GM18508 (cell line): Measurements from ENCODE around the gene FAM229B.
A peak's percentile ranks its signal among the peaks of the same experiment; 100 is the strongest.
"Not testable (repeated sequence)": the region's sequence is repeated elsewhere in the genome, so short reads cannot be mapped to it uniquely, and the experiment has no call there.

Experiments used
- ATAC-seq: cut with Tn5 transposase; IDR thresholded peaks from one replicate; pipeline ENCODE4 v1.9.1; 2021; ENCODE audit warnings: moderate number of reproducible peaks; ENCODE audit not compliant: insufficient read depth, unreplicated experiment

Gene FAM229B

DNA sequence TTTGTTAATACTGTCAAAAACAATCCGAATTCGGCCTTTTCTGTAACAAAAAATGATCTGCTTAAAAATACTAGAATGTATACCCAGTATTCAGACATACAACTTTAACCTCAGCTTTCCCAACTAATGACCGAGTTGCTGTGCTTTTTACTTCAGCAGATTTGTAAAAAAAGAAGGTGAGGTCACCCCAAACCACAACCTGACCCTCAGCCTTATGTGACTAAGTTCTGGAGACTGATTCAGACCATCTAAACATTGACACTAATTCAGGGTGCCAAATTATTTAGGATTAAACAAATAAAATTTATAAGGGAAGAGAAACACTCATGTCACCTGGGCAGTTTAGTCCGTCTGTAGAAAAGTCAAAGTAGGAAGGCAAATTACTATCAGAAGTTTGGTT lies 25.8 kb upstream of the FAM229B start:
- no peak for ATAC-seq

DNA sequence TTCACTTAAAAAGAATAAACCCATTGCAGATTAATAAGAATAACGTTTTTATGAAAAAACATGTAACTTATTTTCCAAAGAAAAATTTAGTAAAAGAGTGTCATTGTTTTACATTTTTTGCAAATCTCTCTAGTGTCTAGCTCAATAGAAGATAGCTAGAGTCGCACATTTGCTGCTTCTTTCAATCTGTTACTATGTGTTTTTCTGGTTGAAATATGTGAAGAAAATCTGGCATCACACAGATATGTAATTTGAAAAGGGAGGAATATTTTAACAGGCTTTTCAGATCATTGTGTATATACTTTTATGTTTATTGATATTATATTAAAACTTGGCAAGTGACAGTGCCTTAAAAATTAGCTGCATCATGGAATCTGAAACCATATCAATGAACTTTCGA lies 24.4 kb upstream of the FAM229B start:
- no peak for ATAC-seq

DNA sequence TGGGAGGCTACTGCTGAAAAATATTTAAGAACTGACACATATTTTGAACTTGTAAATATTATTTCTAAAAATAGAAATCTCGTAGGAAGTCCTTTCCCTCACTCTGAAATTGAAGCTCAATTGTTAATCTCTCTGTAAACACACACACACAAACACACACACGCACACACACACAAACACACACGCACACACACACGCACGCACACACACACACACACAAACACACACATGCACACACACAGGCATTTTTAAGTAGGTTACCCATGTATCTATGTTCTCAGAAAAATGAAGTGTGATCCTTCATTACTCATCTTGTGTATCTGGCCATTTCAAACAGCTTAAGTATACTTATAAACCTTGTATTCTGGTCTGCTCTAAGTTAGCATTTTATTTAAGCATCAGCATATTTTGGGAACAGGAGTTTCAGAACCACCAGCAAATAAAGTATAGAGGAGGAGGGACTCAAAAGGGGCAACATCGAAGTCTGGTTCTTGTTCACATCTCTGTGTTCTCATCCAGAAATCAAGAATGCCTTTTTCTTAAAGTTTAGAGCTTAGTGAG lies 21.9 kb upstream of the FAM229B start:
- no peak for ATAC-seq

DNA sequence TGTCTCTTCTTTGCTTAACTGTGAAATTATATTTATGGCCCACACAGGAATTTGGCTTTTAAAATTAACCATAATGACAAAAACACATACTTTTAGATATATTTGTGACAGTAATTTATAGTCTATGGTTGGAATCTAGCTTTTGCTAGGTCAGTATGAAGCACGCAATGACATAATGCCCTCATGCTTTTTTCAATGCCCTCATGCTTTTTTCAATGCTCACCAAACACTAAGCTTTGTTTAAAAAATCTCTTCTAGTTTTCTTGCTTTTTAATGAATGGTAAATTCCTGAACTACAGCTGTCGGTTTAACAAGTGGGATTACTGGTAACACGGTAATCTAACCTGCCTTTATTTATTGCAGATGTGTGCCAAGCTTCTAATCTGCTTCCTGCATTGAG lies 20.8 kb upstream of the FAM229B start:
- no peak for ATAC-seq

DNA sequence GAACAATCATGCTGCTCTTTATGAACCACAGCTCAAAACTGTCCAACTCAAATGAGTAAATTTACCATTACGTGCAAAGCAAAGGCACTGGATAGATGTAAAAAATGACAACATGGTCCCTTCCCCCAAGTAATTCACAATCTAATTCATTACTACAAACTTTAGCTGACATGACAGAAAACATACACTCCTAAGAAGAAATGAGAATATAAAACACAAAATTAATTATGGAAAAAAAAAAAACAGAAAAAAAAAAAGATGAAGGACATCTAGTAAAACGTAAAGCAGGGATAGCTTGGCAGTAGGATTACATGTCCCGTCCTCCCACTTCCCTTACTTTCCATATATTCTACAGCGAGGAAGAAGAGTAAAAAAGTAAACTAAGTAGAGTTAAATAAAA lies 5.8 kb upstream of the FAM229B start:
- ATAC-seq = no peak

DNA sequence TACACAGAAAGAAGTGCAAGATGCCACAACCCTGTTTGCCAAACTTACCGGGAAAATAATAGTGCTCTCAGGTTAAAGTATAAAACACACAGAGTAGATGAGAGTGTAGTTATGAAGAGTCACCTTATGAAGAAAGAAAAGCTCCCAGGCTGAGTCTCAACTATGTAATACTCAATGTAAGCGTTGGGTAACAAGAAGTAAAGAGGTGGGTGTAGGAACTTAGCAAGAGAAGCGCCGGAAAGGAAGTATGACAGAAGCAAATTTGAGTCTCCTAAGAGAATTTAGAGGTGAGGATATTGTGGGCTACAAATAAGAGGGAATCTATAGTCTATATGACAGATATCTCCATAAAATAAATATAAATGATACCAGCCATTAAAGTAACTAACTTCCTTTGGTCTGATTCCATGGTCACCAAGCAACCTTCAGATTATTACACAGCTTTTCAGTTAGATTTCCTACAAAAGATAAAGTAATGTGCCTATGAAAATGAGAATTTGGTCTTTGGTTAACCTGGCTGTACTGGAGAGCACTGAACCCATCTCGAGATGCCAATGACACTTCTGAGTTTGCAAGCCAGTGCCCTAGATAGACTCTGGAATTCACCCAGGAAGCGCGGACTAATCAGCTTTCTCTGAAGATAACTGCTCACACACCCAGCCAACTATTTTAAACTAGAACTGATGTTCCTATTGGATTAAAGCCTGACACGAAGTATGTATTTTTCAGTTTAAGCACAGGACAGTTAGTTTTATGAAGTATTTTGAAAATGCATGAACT lies 1.9 kb upstream of the FAM229B start:
- no peak for ATAC-seq

DNA sequence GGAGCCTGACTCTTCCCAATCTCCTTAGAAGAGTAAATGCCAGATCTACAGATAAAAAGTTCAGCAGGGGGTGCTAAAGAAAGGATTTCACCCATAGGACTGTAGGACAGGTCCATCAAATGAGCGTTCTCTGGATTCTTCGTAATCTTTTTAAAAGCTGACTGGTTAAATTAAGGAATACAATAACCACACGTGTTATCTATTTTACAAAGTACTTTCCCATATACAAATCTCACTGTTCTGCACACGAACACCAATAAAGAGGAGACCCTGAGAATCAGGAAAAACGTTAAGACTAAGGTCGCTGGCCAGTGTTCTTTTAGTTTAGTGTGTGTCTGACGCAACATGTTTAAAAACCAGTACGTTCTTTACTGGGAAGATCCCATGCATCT lies 651 bp upstream of the FAM229B start:
- ATAC-seq = peak; percentile 15

DNA sequence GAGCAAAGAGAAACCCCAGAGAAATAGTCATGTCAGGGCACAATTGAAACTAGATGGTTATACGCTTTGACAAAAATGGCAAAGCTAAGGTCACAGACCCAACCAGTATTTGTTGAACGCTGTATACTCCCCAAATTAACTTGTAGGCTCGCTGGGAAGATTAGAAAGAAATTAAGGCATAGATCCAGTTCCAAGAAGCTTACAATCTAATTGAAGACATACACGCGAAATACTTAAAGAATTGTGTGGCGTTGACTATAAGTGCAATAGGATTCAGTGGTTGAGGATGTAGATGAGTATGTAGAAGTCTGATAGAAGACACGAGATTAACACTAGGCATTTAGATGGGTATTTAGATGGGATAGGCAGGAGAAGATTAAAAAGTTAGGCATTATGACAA lies 525 bp downstream of the FAM229B start:
- ATAC-seq = no peak

DNA sequence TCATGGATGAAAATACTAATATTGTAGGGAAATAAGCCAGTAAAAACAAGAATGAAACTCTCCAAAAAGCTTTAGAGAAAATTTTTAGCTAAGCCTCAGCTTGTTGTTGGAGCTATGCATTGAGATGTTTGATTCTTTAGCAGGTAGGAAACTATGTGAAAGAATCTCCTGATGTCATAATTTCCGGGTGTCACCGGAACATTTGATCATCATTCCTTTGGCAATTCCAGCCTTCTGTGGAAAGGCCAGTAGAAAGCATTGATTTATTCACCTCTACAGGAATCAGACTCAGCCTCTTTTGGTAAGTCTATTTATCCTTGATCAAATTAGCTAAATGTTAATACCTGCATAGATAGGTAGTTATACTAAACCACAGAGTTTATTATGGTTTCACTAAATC lies 9.5 kb downstream of the FAM229B start:
- ATAC-seq = no peak

DNA sequence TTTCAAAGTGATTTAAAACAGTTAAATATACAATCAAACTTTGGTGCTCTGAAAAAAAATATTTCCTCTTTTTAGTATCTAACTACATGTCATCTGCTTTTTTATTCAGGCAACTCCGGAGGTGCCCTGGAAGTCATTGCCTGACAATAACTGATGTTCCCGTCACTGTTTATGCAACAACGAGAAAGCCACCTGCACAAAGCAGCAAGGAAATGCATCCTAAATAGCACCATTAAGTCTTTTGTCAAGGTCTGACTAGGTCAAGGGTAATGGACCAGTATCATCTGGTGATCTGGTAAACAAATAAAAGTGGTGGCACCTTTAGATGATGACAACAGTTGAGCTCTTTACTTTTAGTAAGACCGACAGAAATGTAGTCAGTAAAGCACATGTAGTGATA lies 13.2 kb downstream of the FAM229B start:
- no peak for ATAC-seq

DNA sequence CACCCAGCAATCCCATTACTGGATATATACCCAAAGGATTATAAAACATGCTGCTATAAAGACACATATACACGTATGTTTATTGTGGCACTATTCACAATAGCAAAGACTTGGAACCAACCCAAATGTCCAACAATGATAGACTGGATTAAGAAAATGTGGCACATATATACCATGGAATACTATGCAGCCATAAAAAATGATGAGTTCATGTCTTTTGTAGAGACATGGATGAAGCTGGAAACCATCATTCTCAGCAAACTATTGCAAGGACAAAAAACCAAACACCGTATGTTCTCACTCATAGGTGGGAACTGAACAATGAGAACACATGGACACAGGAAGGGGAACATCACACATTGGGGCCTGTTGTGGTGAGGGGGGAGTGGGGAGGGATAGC lies 18.6 kb downstream of the FAM229B start:
- not testable (repeated sequence) for ATAC-seq

DNA sequence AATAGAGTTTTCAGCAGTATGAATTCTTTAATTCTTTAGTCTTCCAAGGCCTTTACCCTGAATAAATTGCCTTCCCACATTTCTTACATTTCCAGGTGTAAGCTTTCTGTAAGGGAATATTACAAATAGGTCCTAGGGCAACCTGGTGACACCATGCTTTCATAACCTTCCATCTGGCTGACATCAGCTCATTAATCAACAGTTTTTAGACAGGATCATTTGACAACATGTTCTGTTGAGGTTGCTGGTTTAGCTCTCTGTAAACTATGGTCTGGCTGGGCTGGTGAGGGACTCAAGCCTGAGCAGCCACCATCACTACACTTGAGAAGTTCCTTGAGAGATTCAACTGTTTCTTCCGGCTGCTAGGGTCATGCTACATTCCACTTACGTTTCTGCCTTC lies 19.2 kb downstream of the FAM229B start:
- ATAC-seq = no peak

DNA sequence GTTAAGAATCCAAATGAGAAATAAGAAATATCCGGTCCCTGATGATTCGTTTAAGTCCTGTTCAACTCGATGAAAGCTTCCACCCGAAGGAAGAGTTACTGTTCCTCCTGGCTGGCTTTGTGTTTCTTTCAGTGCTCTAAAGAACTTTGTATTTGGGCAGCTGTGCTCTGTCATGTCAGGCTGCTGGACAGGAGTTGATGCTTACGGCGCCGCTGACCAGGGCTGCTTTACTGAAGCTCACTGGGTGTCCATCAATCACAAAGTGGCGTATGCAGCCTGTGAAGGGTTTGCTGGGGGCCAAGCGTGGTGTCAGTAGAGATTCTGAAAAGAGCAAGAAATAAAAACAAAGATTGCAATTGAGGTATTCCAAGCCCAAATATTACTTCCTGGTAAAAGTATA lies 21.9 kb downstream of the FAM229B start:
- ATAC-seq = no peak

DNA sequence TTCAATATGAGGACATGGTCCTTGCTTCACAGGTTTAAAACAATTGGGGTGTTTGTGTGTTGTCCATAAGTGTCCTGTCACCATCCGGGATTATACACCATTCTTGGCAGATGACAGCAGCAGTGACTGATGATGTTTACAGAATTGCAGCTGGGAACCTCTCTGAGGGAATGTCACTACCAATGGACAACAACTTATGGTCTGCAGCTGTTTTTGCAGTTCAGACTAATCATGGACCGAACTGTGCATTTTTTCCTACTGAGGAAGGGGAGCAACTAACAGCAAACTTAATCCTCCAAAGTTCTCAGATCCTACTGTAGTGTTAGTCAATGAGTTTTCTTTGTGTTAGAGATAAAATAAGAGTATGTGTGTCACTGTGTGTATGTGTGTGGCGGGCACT lies 26.0 kb downstream of the FAM229B start:
- no peak for ATAC-seq

DNA sequence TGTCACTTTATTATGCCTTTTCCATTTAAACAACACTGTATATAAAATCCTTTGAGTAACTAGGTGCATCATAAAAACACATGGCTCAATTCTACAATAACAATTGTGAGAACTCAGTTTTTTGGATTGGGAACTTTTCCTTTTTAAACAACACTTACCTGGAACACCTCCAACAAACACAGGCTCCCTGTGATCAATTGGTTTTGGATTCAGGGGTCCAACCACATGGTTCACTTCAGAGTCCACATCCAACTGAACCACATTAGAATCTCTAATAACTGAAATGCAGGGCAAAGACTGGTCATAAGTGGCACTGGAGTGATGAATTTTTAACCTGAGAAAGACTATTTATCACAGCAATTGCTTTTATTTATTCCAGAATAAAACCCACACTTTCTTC lies 26.5 kb downstream of the FAM229B start:
- ATAC-seq = no peak

DNA sequence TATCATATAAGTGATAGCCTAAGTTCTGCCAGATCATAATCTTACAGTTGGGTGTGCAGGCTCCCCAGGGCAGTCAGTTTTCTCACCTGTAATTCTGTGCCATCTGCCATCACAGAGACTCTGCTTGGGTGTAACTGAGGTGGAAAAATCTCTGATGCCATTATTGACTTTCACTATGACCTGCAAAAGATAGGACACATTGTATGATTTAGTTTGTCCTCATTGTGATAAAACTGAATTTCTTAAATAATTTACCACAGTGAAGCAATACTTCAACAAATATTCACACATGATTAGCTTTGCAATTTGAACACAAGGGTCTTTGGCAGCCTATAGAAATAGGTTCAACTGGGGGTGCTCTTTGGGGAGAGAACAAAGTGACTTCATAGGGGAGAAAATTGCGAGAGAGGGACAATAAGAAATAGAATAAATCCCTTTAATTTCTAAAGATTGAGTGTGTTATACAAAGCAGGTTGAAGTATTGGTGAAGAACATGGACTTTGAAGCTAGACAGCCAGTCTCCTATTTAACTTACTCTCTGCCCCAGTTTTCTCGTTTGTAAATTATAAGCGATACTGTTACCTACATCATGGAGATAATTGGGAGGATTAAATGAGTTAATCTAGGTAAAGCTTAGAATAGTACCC lies 27.3 kb downstream of the FAM229B start:
- ATAC-seq = no peak

DNA sequence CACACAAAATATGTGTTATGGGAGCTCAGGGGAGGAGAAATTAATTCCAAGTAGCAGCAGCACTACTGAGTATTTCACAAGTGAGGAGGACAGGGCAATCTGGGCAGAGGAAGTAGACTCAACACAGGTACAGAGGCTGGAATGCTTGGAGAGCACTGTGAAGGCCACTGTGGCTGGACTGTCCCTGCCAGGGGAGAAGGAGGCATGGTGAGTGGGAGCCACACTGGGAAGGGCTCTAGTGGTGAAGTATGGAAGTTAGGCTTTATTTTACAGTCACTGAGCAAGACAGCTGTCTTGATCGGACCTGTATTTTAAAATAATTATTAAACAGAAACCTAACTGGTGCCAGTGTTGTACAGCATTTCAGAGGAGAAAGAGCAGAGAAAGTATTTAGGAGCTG lies 28.8 kb downstream of the FAM229B start:
- ATAC-seq = no peak

DNA sequence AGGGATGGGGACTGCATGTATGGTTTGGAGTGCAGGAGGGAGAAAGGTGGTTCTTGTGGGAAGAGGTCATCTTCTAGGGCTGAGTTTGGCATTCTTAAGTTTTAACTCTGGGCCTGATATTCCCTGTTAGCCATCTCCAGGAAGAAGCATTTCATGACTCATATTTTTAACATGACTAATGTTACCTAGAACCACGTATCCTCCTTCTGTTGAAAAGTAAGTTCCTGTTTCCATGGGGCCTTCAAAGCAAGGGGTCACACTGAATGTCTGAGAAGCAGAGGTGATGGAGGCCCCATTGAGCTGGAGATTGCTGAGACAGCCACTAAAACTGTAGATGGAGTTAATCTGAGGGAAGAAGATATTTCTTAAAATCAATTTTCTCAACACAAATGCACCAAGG lies 30.2 kb downstream of the FAM229B start:
- no peak for ATAC-seq

DNA sequence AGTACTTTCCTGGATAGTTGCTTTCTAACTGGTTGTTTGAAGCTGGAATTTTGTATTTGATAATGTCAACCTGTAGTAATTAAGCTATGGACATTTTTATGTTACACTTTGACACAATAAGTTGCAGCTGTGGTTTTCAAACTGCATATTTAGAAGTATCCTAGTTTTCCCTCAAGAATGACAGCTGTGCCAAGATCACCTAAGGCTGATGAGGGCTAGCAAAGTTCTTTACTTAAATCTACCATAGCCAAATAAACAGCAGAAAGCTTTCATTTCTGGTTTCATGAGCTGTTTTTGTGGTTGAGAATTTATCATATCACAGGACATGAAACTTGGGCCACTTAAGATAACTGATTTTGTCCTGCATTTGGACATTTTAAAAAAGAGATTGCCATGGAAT lies 30.6 kb downstream of the FAM229B start:
- ATAC-seq = no peak

DNA sequence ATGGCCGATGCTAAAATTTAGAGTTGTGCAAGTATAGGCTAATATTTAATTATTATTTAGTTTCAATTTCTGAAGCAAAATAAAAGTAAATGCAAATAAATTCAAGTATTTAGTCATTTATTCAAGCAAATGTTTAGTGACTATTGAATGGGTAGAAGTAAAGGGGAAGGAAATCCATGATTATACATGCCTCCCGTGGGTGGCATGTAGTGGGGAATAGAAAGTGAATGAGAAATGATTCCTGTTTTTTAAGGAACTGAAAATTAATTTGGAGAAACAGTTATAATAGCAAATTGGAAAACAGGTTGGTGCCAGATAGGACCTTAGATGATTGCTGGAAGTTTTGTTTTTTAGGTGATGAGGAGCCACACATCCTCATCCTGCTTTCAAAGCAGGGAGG lies 35.4 kb downstream of the FAM229B start:
- no peak for ATAC-seq

DNA sequence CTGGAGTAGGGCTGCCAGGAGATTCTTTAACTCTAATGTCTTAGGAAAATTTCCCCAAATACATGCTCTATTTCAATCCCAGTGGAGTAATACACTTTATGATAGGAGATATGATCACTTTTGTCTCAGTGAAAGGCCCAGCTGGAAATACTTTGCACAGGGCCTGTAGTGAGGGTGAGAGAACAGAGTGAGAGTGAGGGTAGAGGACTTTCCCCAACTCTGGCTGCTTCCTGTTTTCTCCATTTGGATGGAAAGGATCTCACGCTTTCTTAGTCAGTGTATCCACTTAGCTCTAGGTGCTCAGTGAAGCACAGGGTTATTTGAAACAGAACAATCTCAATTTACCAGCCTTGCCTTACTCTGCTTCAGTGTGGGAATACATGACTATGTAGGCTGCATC lies 36.6 kb downstream of the FAM229B start:
- no peak for ATAC-seq

DNA sequence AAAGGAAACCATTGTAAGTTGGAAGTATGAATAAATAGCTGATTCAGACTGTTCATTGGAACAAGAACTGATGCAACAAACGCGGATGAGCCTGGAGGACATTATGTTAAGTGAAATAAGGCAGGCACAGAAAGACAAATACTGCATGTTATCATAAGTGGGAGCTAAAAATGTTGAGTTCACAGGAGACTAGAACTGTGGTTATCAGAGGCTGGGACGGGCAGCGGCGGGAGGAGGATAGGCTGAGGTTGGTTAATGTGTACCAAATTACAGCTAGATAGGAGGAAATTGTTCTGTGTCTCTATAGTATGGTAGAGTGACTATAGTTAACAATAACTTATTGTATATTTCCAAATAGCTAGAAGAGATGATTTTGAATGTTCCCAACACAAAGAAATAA lies 40.8 kb downstream of the FAM229B start:
- no peak for ATAC-seq
